Measurements from ENCODE around the gene ADGRL4.
"Not testable (repeated sequence)": the region's sequence is repeated elsewhere in the genome, so short reads cannot be mapped to it uniquely, and the experiment has no call there.

The ADGRL4 gene

DNA sequence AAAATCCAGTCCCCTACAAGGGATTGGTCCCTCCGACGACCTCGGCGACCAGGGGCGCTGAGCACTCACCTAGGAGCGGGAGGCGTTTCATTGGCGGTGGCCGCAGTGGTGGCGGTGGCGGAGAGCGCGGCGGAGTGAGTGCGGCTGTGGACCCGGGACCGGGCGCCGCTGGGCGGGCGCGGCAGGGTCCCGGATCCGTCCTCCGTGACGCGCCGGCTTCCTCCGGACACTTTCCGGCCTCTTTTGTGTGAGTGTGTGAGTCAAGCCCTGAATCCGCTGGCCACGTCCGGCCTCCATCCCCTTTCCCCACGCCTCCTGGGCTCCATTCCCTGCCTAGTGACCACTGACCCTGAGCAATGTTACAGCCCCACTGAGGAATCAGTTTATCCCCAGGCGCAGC, at the start of gene ADGRL4:
TSS of gene ADGRL4 (minus strand) at position 167 of the 400 bp plus-strand sequence. CDS start at position 91, 76 bp downstream.
- no peak for DNase-seq (ENCODE audit: low spot score)

GRCh38 chr1:79055856-79056255, 49.3 kb upstream of the ADGRL4 start:
- no peak for DNase-seq (ENCODE audit: low spot score)

- DNase-seq (ENCODE audit: low spot score) = no peak
These were observed 46.4 kb upstream of the ADGRL4 start for GRCh38 chr1:79052829-79053449.

DNA sequence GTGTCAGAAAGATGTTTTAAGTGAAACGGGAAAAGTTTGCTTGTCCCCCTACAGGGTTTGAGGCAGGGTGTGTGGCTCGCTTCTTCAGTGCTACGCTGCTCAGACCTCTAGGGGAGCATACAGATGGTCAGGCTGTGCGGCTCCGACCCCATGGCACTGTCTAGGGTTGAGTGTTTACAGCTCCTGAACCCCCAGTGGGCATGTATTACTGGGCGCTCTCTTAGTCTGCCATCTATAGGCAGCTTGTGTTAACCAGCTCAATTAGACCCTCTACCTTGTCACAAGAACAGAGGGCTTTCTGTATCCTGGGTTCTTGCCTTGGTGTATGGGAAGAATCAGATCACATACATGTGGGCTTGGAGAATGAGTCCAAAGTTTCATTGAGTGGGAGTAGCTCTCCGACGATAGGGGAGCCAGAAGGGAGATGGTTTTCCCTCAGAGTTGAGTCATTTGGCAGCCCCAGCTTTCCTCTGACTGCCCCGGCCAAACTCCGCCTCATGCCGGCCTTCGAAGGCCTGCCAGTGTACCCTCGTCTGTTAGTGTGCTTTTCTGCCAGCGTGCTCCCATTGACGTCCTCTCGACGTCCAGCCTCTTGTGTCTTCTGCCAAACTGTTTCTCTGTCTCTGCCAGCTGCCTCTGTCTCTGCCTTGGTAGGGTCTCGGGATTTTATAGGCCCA, 38.6 kb upstream of the ADGRL4 start:
- DNase-seq (ENCODE audit: low spot score) = no peak

DNA sequence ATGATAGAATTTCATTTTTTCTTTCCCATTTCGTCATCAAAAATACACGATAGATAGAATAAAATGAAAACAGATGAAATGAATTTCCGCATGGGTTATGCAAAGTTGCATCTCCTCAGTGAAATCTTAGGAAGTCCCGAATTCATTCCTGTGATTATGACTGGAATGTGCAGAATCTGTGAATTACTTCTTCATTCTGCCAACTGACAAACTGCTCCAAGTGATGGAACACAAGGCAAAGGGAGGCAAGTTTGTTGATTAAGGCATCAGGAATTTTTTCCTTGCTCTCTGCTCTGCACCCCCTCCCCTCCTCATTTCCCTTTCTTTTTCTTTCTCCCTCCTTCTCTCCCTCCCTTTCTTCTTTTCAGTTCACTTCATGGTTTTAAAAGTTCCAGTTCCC, 37.0 kb upstream of the ADGRL4 start:
- no peak for DNase-seq (ENCODE audit: low spot score)

DNA sequence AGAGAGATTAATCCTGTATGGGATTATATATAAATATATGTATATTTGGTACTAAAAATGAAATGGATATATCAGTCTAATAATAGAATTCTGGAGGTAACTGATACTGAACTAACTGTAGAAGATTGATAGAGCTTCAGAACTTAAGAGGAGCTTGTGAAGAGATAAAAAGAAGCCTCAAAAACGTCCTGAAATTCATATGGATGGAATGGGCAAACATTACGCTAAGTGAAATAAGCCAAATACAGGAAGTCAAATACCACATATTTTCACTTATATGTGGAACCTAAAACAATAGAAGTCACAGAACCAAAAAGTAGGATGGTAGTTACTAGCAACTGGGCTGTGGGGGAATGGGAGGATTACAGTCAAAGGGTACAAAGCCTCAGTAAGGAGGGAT, 36.0 kb upstream of the ADGRL4 start:
- no peak for DNase-seq (ENCODE audit: low spot score)

GRCh38 chr1:79042117-79042516, 35.6 kb upstream of the ADGRL4 start:
- DNase-seq (ENCODE audit: low spot score) = no peak

DNA sequence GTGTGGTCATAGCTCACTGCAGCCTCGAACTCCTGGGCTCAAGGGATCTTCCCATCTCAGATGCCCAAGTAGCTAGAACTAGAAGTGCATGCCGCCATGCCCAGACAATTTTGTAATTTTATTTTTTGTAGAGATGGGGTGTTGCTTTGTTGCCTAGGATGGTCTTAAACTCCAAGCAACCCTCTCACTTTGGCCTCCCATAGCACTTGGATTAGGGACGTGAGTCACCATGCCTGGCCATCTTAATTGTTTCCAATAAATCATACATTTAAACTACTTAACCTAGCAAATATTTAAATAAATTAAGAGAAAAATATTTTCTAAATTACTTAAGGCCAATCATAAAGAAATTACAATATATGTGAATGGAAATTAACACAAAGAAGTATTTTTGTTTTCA, 35.1 kb upstream of the ADGRL4 start:
- no peak for DNase-seq (ENCODE audit: low spot score)

GRCh38 chr1:79040424-79041082, 34.0 kb upstream of the ADGRL4 start:
- DNase-seq (ENCODE audit: low spot score) = no peak

GRCh38 chr1:79037085-79037484, 30.6 kb upstream of the ADGRL4 start:
- DNase-seq (ENCODE audit: low spot score) = no peak

- DNase-seq (ENCODE audit: low spot score) = no peak
These were observed 6.0 kb upstream of the ADGRL4 start for GRCh38 chr1:79012500-79012899.

- no peak for DNase-seq (ENCODE audit: low spot score)
These were observed 4.1 kb upstream of the ADGRL4 start for GRCh38 chr1:79010589-79010988.

DNA sequence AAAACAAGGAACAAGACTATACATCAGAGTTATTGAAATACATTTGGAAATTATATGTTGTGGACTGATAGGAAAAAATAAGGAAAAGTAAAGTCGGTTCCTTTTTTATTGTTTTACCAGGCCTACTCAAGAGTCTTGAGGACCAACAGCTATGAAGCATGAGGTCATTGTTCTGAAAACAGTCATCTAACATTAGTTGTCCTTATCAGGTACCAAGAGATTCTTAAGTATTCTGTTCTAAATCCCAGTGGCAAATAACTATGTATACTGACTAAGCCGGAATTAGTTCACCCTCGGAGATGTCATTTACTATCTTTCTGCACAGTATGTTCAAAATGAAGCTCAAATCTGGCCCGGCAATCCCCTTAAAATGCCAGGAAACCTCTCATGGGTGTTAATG, 585 bp downstream of the ADGRL4 start:
- DNase-seq (ENCODE audit: low spot score) = no peak

- DNase-seq (ENCODE audit: low spot score) = no peak
These were observed 1.6 kb downstream of the ADGRL4 start for GRCh38 chr1:79004916-79005315.

- no peak for DNase-seq (ENCODE audit: low spot score)
These were observed 9.7 kb downstream of the ADGRL4 start for GRCh38 chr1:78996791-78997190.

GRCh38 chr1:78987042-78987441, 19.5 kb downstream of the ADGRL4 start:
- DNase-seq (ENCODE audit: low spot score) = no peak

DNA sequence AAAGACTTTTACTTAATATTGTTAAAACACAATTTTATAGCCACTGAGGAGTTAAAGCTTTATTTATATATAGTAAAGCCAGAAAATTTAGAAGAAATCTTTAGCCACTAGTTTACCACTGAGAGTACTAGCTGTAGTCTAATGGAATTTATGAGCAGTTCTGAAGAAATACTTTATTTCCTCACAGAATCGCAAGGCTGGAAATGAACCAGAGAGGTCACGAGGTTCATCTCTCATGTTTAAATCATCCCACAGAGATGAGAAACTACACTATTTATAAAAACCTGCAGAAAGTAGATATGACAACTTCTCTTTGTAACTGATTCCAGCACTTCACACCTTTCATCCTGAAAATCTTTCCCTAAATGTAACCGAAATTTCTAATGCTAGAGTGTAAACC, 26.0 kb downstream of the ADGRL4 start:
- no peak for DNase-seq (ENCODE audit: low spot score)

DNA sequence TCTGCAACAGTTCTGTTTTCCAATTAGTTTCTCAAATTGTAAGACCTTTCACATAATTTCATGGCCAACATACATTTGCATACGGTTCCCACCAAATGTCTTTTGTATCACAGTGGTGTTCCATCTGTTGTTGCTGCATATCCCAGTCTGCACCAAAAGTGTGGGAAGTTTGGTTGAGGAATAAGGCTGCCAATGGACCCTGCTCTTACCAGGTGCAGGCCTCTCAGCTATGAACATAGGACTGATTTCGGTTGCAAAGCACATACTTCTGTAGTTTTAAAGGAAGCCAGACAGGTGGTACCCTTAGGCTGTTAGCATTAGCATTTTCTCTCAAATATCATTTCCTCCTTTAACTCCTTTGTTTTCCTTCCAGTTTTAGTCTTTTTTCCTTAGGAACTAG, 33.8 kb downstream of the ADGRL4 start:
- no peak for DNase-seq (ENCODE audit: low spot score)

- not testable (repeated sequence) for DNase-seq (ENCODE audit: low spot score)
These were observed 39.4 kb downstream of the ADGRL4 start for GRCh38 chr1:78967091-78967490.

- DNase-seq (ENCODE audit: low spot score) = no peak
These were observed 47.8 kb downstream of the ADGRL4 start for GRCh38 chr1:78958711-78959110.

DNA sequence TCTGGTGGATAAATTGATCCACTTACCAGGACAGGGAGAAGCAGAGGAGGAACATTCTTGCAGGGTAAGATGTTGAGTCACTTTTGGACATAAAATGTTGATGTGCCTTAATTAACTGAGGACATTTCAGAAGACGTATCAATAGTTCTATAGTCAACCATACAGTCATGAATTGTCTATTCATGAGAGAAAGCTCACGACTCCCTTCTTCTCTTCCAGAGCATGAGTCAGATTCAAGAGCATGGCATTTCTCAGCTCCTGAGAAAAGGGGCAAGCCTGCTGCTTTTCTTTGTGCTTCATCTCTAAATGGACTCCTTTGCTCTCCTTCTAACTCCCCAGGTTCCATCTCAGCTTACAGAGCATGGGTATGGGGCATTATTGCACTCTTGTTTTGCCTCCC, 55.7 kb downstream of the ADGRL4 start:
- no peak for DNase-seq (ENCODE audit: low spot score)

DNA sequence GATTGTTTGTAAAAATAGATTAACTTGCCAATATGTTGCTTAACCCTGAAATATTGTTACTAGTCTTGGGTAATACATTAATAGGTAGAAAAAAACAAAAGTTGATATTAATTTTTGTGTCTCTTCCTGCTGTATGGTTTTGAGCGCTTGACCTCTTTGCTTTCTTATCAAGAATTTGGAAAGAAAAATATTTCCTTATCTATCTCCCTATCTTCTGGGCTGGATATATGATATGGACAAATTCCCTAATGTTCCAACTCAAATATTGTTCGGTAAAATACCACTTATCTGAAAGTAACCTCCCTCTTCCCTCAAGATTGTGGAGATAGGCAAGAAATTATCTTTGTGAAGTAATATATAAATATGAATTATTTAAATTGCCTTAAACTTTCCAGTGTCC, 57.3 kb downstream of the ADGRL4 start:
- no peak for DNase-seq (ENCODE audit: low spot score)

DNA sequence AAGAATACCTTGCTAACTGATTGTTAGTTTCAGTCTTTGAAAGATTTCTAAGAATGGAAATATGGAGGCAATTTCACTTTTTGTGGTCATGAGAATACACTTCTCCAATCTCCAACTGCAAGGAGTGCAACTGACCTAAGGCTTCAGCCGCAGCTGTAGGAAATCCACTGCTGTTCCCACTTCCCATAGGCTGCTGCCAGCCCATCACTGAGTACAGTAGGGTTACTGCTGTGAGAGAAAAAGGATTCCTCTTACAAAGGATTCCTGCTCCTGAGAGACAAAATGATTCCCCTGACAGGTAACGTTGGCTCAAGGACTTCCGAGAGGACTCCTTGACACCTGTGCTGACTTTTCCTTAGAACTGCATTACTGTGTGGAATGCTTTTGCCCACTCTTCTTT, 87.4 kb downstream of the ADGRL4 start:
- no peak for DNase-seq (ENCODE audit: low spot score)

DNA sequence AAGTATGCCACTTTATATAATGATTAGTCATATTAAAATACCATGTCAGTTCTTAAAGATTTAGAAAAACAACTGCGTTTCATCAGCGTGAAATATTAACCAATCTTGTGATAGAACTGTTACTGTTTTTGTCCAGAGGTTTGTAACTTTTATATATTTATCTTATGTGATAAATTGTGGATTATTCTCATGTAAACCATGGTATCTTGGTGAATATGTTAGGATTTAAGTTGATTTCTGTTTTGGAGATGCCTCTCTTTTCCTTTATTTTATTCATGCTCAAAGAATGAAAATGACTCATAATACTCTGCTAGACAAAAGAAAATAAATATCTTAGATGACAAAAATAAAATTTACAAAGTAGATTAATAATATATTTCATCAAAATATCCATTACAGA, 88.4 kb downstream of the ADGRL4 start:
- DNase-seq (ENCODE audit: low spot score) = no peak

Data from HuH-7.5 (cell line).